Measurements from ENCODE around the gene NRP1.
A peak's percentile ranks its signal among the peaks of the same experiment; 100 is the strongest.

NRP1 gene

DNA sequence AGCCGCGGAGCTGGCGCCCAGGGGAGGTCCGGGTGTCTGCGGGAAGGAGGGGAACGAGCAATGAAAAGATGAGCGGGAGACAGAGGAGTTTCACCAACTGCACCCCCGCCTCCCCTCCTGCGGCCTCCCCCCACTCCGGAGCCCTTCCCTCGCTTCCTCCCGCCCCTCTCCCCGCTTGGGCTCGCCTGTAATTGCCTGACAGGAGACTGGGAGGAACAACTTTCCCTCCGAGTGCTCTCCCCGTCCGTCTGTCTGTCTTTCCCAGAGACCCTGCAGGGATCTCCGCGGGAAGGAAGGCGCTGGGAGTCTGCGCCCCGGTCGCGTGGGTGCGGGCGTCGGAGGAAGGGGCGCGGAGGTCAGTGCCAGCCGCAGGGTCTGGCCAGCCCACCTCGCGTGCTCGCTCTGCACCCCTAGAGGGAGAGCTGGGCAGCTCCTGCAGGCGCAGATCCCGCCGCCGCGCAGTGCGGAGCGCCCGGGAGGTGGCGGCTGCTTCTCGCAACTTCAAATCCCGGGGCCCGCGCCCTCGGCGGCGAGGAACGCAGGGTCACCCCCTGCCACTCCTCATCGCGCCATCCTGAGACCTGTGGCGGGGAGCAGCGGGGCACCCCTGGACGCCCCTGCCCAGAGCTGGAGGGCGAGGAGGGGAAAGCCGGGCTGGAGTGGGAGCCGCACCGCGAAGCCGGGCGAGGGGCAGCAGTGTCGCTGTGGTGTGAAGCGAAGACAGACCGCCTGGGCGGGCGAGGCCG, 511 bp upstream of the NRP1 start:
- in situ Hi-C loops (cut with MboI; ENCODE audit: low sequenced_read_pairs, unreplicated experiment), result no loop called here
- TF ChIP-seq, protein P1, sequence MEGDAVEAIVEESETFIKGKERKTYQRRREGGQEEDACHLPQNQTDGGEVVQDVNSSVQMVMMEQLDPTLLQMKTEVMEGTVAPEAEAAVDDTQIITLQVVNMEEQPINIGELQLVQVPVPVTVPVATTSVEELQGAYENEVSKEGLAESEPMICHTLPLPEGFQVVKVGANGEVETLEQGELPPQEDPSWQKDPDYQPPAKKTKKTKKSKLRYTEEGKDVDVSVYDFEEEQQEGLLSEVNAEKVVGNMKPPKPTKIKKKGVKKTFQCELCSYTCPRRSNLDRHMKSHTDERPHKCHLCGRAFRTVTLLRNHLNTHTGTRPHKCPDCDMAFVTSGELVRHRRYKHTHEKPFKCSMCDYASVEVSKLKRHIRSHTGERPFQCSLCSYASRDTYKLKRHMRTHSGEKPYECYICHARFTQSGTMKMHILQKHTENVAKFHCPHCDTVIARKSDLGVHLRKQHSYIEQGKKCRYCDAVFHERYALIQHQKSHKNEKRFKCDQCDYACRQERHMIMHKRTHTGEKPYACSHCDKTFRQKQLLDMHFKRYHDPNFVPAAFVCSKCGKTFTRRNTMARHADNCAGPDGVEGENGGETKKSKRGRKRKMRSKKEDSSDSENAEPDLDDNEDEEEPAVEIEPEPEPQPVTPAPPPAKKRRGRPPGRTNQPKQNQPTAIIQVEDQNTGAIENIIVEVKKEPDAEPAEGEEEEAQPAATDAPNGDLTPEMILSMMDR (IDR thresholded peaks at IDR 0.05; ENCODE audit: borderline replicate concordance, control extremely low read depth, extremely low read depth, insufficient read depth, missing control alignments), result no peak
- peak; percentile 45 for DNase-seq (ENCODE audit: low spot score)

DNA sequence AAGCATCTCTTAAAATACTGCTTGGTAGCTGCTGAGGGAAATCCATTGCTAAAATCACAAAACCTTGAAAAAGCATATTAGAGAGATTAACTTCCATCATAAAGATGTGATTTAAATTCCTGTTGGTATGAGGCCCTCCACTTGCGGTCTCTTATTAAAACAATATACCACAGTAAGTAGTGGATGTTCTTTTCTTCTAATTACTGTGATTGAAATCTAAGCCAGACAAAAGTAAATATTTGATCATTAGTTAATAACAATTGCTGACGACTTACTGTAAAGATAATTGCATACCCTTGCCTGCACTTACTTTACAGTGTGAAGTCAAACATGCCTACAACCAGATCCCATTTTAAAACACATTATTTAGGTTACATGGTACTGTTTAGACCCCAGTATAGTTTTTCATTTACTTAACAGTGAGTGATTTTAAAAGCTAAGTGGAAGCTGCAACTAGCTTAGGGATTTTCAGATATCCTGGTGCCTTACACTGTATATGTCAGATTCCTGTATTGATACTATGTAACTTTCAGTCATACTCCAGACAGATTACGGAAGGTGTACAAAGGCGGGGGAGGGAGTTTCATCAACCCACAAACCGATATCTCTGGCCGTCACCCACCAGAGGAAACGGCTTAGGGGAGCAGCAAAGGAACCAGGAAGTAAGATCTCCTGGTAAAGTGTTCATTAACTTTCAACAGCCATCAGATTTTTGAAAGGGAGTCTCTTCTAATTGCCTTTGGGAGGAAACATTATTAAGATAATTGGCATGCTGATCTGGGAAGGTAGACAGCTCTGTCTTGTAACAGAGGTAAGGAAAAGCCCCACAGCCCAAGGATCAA, 986 bp downstream of the NRP1 start:
- in situ Hi-C loops (cut with MboI; ENCODE audit: low sequenced_read_pairs, unreplicated experiment), result no loop called here
- DNase-seq (ENCODE audit: low spot score), result peak; percentile 25
- TF ChIP-seq, protein P1 (IDR thresholded peaks at IDR 0.05; ENCODE audit: borderline replicate concordance, control extremely low read depth, extremely low read depth, insufficient read depth, missing control alignments), result no peak

DNA sequence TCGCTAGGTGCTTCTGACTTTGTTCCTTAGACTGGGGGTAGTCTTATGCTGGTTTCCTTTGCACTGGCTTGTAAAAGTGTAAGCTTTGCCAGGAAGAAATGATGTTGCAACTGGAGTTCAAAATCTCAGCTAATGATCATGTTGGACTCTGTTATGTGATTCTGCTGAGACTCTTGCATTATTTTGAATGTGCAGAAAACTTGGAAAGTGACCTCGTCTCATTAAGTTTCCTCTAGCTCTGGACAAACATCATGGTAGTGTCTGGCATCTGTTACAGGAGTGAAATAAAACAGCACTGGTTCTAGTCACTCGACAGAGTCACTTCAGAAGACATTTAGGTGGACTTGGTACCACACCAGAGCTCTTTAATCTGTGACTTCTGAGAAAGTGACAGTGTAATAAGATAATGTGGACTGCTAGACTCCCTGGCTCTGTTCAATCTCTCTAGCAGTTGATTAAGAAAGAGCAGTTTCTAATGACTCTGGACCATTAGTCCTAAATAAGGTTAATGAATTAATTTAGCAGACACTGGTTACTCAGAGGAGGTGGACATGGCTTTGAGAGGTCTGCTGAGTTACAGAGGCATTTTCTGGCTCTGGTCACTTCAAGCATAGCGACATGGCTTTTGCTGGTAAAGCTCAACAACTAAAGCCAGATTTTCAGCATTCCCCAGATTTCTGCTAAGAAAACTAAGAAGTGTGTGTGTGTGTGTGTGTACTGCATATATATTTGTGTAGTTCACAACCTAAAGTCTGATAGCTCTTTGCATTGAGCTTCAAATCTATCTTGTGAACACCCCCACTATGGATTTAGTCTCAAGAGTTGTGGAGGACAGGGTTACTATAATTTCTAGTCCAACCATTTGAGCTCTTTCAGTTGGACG, 2.0 kb downstream of the NRP1 start:
- in situ Hi-C loops (cut with MboI; ENCODE audit: low sequenced_read_pairs, unreplicated experiment), result no loop called here
- DNase-seq (ENCODE audit: low spot score), result no peak
- TF ChIP-seq, protein P1 (IDR thresholded peaks at IDR 0.05; ENCODE audit: borderline replicate concordance, control extremely low read depth, extremely low read depth, insufficient read depth, missing control alignments), result no peak

DNA sequence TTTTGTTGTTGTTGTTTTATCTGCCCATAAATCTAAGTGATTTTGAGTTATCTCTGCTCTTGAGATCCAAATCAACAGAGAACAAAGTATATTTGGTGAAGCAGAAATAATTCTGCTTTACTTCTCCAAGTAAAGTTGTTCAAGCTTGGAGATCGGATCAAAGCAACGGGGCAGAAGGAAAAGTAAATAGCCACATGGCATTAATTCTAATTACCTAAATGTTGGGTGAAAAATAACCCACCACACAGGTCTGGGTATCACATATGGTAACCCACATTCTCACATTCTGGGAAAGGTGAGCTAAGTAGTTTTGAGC, 3.1 kb downstream of the NRP1 start:
- TF ChIP-seq, protein P1 (IDR thresholded peaks at IDR 0.05; ENCODE audit: borderline replicate concordance, control extremely low read depth, extremely low read depth, insufficient read depth, missing control alignments), result no peak
- in situ Hi-C loops (cut with MboI; ENCODE audit: low sequenced_read_pairs, unreplicated experiment), result no loop called here

DNA sequence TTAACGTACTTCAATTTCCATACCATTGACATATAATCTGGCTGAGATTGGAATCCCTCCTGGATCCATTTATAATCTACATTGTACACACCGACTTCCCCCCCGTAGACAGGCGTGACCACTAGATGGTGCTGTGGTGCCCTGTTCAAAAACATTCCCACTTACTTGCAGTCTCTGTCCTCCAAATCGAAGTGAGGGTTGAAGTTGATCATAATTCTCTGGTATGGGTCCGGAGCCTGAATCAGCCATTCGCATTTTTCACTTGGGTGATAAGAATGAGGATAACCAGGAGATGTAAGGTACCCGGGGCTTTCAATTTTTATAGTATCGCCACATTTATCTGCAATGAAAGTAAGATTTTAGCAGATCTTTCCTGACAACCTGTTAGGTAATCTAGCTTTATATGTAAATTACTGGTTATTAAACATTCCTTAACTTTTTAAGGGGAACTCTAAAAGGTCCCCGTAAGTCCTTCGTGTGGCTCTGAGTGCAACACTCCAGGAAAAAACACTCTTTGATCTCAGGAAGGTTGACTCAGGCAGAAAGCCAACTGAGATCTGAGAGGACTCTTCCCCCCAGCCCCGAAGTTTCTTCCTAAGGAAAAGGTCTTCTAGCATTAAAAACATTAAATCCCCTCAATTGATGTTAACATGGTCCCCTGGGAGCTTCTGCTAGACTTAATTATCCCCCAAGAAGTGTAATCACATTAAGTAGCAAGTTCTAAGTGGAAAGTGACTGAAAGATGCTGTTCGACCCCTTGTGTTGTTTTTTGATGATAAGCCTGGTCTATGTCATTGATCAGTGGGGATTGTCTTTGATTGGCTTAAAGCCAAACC, 3.7 kb downstream of the NRP1 start:
- peak; percentile 61 for DNase-seq (ENCODE audit: low spot score)
- in situ Hi-C loops (cut with MboI; ENCODE audit: low sequenced_read_pairs, unreplicated experiment), result no loop called here

More for the DNA sequence above, 3.1 kb downstream of the NRP1 start:
- no peak for DNase-seq (ENCODE audit: low spot score)

More for the DNA sequence above, 3.7 kb downstream of the NRP1 start:
- TF ChIP-seq, protein P1 (IDR thresholded peaks at IDR 0.05; ENCODE audit: borderline replicate concordance, control extremely low read depth, extremely low read depth, insufficient read depth, missing control alignments), result peak; percentile 83

All from GM13976 (cell line).